GM12891 (cell line): ENCODE data around the gene TCF15.

Source experiments
- DNase-seq: peaks from one replicate; pipeline ENCODE4 v3.0.0; 2011; ENCODE audit warnings: low spot score; ENCODE audit not compliant: insufficient read length
- FAIRE-seq: peaks from 2 replicates; lab custom pipeline; 2011; peaks lifted over from hg19 to GRCh38; lab: Jason Lieb, UNC
- PAX5 ChIP-seq: IDR thresholded peaks from 2 replicates; pipeline ENCODE4 v1.6.1; 2011; ENCODE audit warnings: low read length, moderate library complexity, mild to moderate bottlenecking; ENCODE audit not compliant: insufficient read depth, severe bottlenecking
- POLR2A ChIP-seq: IDR thresholded peaks from 2 replicates; pipeline ENCODE4 v1.6.1; 2011; ENCODE audit warnings: low read depth, low read length, control low read depth
- POLR2AphosphoS5 ChIP-seq: IDR thresholded peaks from 2 replicates; pipeline ENCODE4 v1.6.1; 2011; ENCODE audit warnings: low read depth, low read length, control low read depth
- POU2F2 ChIP-seq: IDR thresholded peaks from 2 replicates; pipeline ENCODE4 v1.6.1; 2011; ENCODE audit warnings: low read depth, mild to moderate bottlenecking, control low read depth, low read length, moderate library complexity
- SPI1 ChIP-seq: IDR thresholded peaks from 2 replicates; pipeline ENCODE4 v1.6.1; 2011; ENCODE audit warnings: low read depth, low read length, control low read depth
- TAF1 ChIP-seq: IDR thresholded peaks from 2 replicates; pipeline ENCODE4 v1.6.1; 2011; ENCODE audit warnings: low read depth, low read length, control low read depth

TCF15 gene

DNA sequence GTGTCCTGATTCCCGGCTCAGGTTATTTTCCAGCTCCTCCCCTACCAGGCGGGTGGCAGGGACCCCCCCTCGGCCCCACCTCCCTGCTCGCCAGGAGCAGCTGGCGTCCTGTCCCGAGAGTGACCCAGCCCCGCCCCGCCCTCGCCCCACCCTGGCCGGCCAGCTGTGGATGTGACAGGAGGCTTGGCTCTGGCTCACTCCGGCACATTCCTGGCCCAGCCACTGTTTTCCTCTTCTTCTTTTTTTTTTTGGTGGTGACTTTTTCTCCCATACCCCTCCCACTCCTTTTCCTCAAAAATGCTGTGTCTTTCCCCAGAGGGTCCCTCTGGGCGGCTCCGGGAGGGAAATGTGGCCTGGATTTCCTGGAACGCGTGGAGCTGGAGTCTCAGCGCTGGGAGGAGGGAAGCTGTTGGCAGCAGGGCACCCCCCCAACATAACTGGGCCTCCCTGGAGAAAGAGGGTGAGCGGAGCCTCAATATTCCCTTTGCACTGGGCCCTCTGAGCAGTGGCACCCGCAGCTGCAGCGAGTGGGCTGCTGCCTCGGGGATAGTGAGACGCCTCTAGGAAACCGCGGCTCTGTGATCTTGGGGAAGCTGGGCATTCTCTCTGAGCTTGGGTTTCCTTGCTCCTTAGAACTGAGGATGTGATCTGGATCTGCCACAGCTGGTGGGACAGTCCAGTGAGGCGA, 38.2 kb downstream of the TCF15 start:
- TF ChIP-seq TAF1 (no peak), SPI1 (no peak), POU2F2 (no peak), POLR2AphosphoS5 (no peak), POLR2A (no peak), PAX5 (no peak)
- no peak for DNase-seq
- FAIRE-seq = no peak

DNA sequence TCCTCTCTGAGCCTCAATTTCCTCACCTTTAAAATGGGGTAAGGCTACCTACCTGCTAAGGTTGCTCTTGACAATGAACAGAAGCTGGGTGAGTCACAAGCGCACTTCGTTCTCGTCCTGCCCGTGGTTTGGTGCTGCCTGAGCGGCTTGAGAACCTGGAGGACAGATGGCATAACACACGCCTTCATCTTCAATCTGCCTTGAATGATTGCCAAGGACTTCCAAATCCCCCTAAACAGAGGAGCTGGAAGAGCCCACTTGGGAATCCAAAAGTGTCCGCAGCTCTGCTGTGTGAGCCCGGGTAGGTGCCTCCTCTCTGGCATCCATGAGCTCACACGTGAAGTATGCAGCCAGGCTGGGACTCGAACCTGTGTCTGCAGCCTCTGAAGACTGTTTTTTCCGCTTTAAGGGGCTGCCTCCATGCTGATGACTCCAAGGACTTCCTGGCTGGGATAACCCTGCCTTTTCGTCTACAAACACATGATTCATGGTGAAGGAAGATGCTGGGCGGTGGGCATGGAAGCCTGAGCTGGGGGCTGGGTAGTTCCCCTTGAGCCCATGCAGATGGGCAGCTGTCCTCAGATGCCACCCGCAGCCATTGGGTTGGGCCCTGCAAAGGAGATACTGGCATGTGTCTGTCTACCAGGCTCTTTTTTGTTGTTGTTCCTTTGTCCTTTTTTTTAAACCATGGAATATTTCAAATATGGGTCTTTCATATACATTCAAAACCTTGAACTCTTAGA, 41.3 kb downstream of the TCF15 start:
- FAIRE-seq (no peak), DNase-seq (no peak)
- TF ChIP-seq PAX5 = no peak
- TF ChIP-seq POU2F2 = no peak
- no peak for TF ChIP-seq SPI1
- no peak for TF ChIP-seq POLR2A
- no peak for TF ChIP-seq POLR2AphosphoS5
- no peak for TF ChIP-seq TAF1

DNA sequence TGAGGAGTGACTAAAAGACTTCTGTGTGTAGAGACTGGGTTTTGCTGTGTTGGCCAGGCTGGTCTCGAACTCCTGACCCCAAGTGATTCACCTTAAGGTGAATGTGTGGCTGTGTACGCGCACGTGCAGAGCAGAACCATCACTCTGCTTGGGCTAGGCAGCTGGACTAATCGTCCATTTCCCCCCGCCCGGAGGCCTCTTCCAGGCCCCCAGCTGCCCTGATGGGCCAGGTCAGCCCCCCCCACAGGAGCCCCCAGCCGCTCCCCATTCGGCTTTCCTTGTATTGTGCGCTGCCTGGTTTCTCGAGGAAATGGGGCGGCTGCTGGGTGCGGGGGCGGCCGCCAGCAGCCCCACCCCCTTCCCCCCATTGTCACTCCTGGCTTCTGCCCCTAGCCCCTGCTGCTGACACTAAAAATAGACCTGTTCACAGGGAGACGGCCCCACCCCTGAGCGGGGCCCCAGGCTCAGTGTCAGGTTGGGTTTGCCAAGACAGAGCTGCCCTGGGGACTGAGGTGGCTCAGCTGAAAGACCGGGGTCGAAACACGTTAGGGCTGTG, 41.9 kb downstream of the TCF15 start:
- no peak for TF ChIP-seq POU2F2
- no peak for TF ChIP-seq POLR2AphosphoS5
- TF ChIP-seq SPI1 = no peak
- no peak for TF ChIP-seq POLR2A
- no peak for TF ChIP-seq PAX5
- TF ChIP-seq TAF1 = no peak
- FAIRE-seq (no peak), DNase-seq (no peak)

DNA sequence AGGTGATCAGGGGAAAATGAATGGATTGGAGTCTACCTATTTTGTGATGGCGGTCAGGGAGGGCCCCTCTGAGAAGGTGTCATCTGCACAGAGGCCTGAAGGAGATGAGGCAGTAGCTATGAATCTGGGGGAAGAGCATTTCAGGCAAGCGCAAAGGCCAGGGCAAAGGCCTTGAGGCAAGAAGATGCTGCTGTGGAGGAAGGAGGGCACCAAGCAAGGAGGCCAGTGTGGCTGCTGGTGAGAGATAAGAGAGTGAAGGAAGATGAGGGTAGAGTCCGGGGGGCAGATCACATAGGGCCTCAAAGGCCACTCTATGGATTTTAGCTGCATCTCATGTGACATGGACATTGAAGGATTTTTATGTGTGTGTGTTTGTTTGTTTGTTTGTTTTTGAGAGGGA, 45.9 kb downstream of the TCF15 start:
- FAIRE-seq = no peak
- no peak for DNase-seq
- TF ChIP-seq SPI1 (no peak), TAF1 (no peak), POU2F2 (no peak), POLR2A (no peak), PAX5 (no peak), POLR2AphosphoS5 (no peak)

DNA sequence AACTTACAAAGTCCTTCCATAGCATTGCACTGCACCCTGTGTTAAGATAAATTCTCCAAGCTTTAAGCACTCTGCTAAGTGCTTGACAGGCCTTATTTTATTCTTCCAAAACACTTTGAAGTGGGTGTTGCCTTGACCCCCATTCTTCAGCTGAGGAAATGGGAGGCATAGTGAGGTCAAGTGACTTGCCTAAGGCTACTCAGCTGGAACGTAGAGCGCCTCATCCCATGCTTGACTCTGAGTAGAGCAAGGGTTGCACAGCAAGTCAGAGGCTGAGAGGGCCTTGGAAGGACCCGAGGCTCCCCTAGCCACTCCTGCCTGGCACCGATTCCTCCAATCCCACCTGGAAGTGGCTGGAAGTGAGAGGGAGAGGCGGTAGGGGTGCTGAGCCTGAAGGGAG, 46.9 kb downstream of the TCF15 start:
- FAIRE-seq = no peak
- TF ChIP-seq PAX5 (no peak), TAF1 (no peak), POLR2A (no peak), POU2F2 (no peak), SPI1 (no peak), POLR2AphosphoS5 (no peak)
- no peak for DNase-seq

DNA sequence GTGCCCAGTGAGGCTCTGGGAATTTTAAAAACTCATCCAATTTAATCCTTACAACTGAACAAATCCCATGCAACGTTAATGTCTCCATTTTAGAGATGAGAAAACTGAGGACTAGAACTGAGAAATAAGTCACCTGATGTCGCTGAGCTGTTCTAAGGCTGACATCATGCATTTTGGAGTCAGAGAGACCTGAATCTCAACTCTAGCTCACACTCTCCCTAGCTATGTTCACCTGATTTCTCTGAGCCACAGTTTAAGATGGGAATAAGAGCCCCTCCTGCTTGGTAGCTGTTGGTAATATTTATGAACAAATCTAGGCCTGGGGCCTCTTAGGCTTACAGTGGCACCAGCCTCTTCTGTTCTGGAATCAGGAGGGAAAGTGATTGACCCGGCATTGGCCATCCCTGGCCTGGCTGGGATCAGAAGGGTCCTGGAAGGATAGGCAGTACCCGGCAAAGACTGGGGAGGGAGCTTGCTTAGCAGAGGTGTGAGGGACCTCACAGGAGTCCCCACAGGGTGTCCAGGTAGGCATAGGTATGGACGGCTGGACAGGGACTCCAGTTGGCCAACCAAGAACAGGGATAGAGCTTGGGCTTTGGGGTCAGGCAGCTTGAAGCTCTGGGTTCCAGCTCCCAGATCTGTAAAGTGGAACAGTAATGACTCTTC, 47.7 kb downstream of the TCF15 start:
- FAIRE-seq (no peak), DNase-seq (no peak)
- TF ChIP-seq POLR2AphosphoS5 (no peak), SPI1 (no peak)

DNA sequence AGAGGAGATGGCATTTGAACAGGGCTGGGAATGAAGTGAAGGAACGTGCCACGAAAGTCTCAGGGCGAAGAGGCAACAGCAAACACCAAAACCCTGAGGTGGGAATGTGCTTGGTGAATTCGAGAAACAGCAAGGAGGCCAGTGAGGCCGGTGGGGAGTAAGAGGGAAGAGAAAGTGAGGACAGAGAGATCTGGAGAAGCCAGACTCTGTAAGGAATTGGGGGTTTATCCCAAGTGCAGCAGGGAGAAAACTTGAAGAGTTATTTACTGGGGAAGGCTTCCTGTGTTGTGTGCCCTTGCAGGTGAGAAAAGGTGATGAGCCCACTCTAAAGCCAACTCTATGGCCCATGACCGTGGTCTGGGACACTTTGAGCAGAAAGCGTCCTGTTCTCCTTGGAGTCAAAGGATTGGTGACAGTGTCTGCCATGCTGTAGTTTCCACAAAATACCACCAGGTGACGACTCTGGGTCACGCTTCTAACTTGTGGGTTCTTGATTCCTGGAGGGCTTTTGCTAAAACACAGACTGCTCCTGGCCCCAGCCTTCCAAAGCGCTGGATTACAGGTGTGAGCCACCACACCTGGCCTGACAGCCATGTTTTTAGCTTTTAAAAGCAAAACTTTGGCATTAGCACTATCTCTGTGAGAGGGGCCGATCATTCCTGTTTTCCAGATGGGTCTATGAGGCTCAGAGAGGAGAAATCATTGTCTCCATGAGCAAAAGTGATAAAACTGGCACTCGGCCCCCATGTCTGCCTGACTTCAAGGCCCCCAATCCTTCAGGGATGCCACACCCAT, 48.5 kb downstream of the TCF15 start:
- no peak for TF ChIP-seq TAF1
- TF ChIP-seq POU2F2 = no peak
- TF ChIP-seq SPI1 = no peak
- TF ChIP-seq POLR2AphosphoS5 = no peak
- no peak for TF ChIP-seq POLR2A
- no peak for TF ChIP-seq PAX5
- peak; percentile 77 for FAIRE-seq
- DNase-seq = peak; percentile 61

DNA sequence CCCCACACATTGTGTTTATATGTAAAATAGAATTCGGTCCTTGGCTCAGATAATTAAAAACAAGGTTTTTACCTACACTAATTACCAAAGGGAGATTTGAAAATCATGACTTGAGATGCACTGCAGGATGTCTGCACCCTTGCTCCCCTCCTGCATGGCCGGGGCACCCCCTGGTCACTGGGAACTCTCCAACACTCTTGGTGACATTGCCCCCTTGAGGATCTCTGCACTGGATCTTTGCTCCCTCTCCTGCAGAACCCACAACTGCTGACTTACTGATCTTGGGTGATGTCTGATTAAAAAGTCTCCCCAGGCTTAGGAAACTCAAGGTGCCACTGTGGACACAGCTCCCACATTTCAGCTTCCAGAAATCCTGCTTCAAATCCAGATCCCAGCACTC, 49.4 kb downstream of the TCF15 start:
- no peak for FAIRE-seq
- no peak for TF ChIP-seq PAX5
- TF ChIP-seq TAF1 = no peak
- TF ChIP-seq POLR2AphosphoS5 = no peak
- TF ChIP-seq POU2F2 = no peak

DNA sequence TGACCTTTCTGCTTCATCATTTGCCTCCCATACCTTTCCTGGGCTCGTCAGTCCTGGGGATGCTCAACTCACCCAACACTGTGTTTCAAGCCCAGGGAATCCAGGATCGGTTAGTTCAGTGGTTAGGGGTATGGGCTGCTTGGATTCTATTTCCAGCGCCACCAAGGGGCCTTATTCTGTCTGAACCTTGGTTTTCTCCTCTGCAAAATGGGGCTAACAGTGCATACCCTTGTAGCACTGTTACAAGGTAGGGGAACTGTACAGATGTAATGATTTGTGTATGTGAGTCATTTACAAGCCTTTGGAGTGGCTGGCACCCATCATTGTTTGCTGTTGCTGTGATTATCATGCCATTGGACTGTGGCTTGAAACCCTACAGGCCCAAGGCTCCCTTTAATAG, 52.0 kb downstream of the TCF15 start:
- no peak for DNase-seq
- TF ChIP-seq POU2F2 = no peak
- no peak for TF ChIP-seq POLR2AphosphoS5
- TF ChIP-seq PAX5 = no peak
- no peak for TF ChIP-seq SPI1
- TF ChIP-seq POLR2A = no peak
- no peak for TF ChIP-seq TAF1
- FAIRE-seq = no peak

More for the DNA sequence above, 49.4 kb downstream of the TCF15 start:
- no peak for DNase-seq
